Epithelial cell of esophagus (primary cell): ENCODE data around the gene CDKAL1.
A peak's percentile ranks its signal among the peaks of the same experiment; 100 is the strongest.

Experiments used
- DNase-seq: peaks from one replicate; pipeline ENCODE4 v3.0.0; 2010; ENCODE audit warnings: low read depth
- H3K4me3 ChIP-seq: 2 replicates; pipeline ENCODE4 v1.5.1; 2011; ENCODE audit warnings: mild to moderate bottlenecking, low read length, control low read depth
- CTCF ChIP-seq: IDR thresholded peaks from 2 replicates; pipeline ENCODE4 v1.5.1; 2011; ENCODE audit warnings: low read depth, mild to moderate bottlenecking, low read length, control low read depth, inconsistent platforms; ENCODE audit not compliant: insufficient read depth; ENCODE audit errors: missing control alignments

The CDKAL1 gene

DNA sequence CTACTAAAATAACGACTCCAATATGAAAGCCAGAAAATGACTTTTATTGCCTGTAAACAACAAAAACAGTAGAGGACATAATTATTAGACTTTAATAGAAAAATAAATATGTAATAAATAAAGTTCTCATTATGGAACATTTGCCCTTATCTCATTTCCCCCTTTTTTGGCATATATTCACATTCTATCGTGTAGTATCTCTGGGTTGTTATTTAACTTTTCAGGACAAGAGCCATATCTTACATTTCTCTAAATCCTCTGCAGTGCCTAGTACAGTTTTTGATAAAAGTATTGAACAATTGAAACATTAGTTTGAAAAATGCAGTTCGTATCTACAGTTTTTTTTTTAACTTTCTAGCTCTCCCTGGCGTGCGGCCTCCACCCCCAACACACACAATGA lies 617.3 kb downstream of the CDKAL1 start:
- DNase-seq = no peak

GRCh38 chr6:21157186-21157929 lies 623.1 kb downstream of the CDKAL1 start:
- peak; percentile 16 for DNase-seq
- no peak overlapping the region for H3K4me3 ChIP-seq
- TF ChIP-seq CTCF = no peak

More for the DNA sequence above, 617.3 kb downstream of the CDKAL1 start:
- no peak overlapping the region for H3K4me3 ChIP-seq
- no peak for TF ChIP-seq CTCF

DNA sequence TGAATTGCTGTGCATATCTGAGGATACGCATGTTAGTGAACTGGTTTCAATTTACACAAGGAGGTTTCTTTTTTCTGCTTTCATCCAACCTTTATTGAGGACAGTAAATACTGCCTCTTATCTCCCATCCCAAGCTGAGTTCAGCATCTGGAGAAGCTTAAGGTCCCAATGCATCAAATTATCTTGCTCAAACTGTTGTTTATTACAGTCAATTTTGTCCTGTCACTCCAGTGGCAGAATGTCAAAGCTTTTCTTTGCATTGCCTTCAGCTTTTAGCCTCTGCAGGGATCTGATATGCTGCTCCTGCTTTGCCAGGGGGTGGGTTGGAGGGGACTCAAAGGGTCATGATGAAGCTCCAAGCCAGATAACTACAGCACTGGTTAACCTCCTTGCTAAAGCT lies 623.9 kb downstream of the CDKAL1 start:
- no peak for TF ChIP-seq CTCF
- no peak overlapping the region for H3K4me3 ChIP-seq
- DNase-seq = no peak

DNA sequence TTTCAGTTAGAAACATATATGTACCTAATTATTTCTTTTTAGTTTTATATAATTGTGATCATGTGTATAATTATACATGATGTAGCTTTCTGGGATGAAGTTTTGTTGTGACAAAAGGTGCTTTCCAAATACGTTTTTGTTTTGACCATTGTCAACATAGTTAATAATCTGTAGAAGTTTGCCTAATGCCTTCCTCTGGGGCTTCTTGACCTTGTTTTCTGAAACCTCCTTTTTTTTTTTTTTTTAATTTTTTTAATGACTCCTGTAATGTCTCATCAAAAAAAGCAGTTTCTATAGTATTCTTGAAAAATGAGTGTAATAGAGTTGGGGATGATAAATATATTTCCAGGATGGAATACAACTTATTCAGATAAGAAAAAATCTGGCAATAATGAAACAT lies 624.6 kb downstream of the CDKAL1 start:
- no peak overlapping the region for H3K4me3 ChIP-seq

DNA sequence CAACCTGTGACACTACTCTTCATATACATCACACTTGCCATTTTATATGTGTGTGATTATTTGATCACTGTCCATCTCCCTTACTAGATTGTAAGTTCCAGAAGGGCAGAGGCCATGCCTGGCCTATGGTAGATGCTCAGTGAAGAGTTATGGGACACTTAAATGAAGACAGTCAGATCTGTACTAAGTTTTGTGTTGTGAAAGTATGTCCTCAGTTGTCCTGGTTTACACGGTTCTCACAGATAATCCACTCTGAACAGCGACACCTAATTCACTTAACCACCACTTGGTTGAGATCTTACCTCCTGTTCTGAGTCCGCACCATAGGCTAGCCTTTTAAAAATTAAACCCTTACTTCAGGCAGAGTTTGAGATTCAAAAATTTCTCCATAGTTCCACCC lies 625.2 kb downstream of the CDKAL1 start:
- TF ChIP-seq CTCF = no peak
- H3K4me3 ChIP-seq = no peak overlapping the region
- DNase-seq = no peak

More for the DNA sequence above, 624.6 kb downstream of the CDKAL1 start:
- TF ChIP-seq CTCF = no peak
- DNase-seq = no peak

- DNase-seq = no peak
- TF ChIP-seq CTCF = no peak
- H3K4me3 ChIP-seq = no peak overlapping the region
Measured at GRCh38 chr6:21161707-21162106, 627.5 kb downstream of the CDKAL1 start.

DNA sequence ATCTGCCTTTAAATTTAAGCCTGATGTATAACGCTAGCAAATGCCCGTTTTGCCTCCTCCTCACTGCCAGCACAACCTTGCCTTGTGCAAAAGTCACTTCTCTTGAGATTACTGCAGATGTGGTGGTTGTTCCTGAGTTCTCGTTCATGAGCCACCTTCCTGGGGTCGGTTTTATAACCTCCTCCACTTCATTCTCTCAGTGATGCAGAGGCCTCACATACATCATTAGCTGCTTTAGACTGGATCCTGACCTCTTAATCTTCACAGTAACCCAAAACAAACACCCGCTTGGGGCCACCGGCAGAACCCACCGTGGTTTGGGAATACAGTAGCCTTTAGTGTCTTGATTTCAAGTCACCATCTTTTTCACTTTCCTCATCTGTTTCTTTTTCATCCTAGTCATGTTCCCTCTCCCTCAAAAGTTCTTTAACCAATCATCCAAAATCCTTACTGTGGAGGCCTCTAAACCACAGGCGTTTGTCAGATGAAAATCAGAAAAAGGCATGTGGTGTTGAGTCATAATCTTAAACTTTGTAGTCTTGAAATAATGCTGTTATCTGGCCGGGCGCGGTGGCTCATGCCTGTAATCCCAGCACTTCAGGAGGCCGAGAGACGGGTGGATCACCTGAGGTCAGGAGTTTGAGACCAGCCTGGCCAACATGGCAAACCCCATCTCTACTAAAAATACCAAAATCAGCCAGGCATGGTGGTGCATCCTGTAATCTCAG lies 629.0 kb downstream of the CDKAL1 start:
- no peak for TF ChIP-seq CTCF
- DNase-seq = peak; percentile 7
- no peak overlapping the region for H3K4me3 ChIP-seq
